ENCODE measurements around the gene COL19A1.

COL19A1 gene

GRCh38 chr6:70072540-70073179 is 206.3 kb downstream of the COL19A1 start:
- no peaks in the 10 kb centered on the region for H3K4me1 ChIP-seq
- H3K27me3 ChIP-seq: no peaks in the 10 kb centered on the region
- H3K36me3 ChIP-seq: no peaks in the 10 kb centered on the region
- no peak overlapping the region for H3K4me3 ChIP-seq
- no peaks in the 10 kb centered on the region for H3K9me3 ChIP-seq
- intact Hi-C loops (cut with DNase I; ENCODE audit: low total_unique reads): no loop called here
- no peak for DNase-seq
- H3K27ac ChIP-seq: no peak overlapping the region
- TF ChIP-seq CTCF (IDR thresholded peaks at IDR 0.05): no peak

GRCh38 chr6:70073637-70074036 is 207.3 kb downstream of the COL19A1 start:
- no peaks in the 10 kb centered on the region for H3K36me3 ChIP-seq
- no peak for TF ChIP-seq CTCF (IDR thresholded peaks at IDR 0.05)
- no peak for DNase-seq
- no peak overlapping the region for H3K4me3 ChIP-seq
- H3K4me1 ChIP-seq: no peaks in the 10 kb centered on the region
- no peaks in the 10 kb centered on the region for H3K9me3 ChIP-seq
- H3K27ac ChIP-seq: no peak overlapping the region
- no peaks in the 10 kb centered on the region for H3K27me3 ChIP-seq
- intact Hi-C loops (cut with DNase I; ENCODE audit: low total_unique reads): no loop called here

GRCh38 chr6:70079241-70079640 is 212.9 kb downstream of the COL19A1 start:
- TF ChIP-seq CTCF (IDR thresholded peaks at IDR 0.05): no peak
- DNase-seq: no peak
- H3K36me3 ChIP-seq: no peaks in the 10 kb centered on the region
- no peaks in the 10 kb centered on the region for H3K4me1 ChIP-seq
- H3K27me3 ChIP-seq: no peaks in the 10 kb centered on the region
- no peak overlapping the region for H3K4me3 ChIP-seq
- H3K27ac ChIP-seq: no peak overlapping the region
- no peaks in the 10 kb centered on the region for H3K9me3 ChIP-seq
- intact Hi-C loops (cut with DNase I; ENCODE audit: low total_unique reads): no loop called here

GRCh38 chr6:70080443-70081070 is 214.2 kb downstream of the COL19A1 start:
- Histone ChIP-seq H3K4me1 (no peaks in the 10 kb centered on the region), H3K27ac (no peak overlapping the region), H3K4me3 (no peak overlapping the region), H3K27me3 (no peaks in the 10 kb centered on the region), H3K9me3 (no peaks in the 10 kb centered on the region), H3K36me3 (no peaks in the 10 kb centered on the region)
- no peak for TF ChIP-seq CTCF (IDR thresholded peaks at IDR 0.05)
- DNase-seq: no peak
- intact Hi-C loops (cut with DNase I; ENCODE audit: low total_unique reads): no loop called here

- H3K36me3 ChIP-seq: no peaks in the 10 kb centered on the region
- H3K27ac ChIP-seq: no peak overlapping the region
- H3K9me3 ChIP-seq: no peaks in the 10 kb centered on the region
- no peaks in the 10 kb centered on the region for H3K27me3 ChIP-seq
- no peak overlapping the region for H3K4me3 ChIP-seq
- no peaks in the 10 kb centered on the region for H3K4me1 ChIP-seq
- intact Hi-C loops (cut with DNase I; ENCODE audit: low total_unique reads): no loop called here
- no peak for TF ChIP-seq CTCF (IDR thresholded peaks at IDR 0.05)
- no peak for DNase-seq
These were observed 216.5 kb downstream of the COL19A1 start for GRCh38 chr6:70082830-70083229.
